Dermis blood vessel endothelial cell (primary cell): ENCODE data around the gene ATP13A1. TPM values are rescaled to one million over a fixed set of nuclear protein-coding genes. Genes with fewer than 3 reads are reported as not detected.
A peak's percentile ranks its signal among the peaks of the same experiment; 100 is the strongest.
"Not testable (repeated sequence)": the region's sequence is repeated elsewhere in the genome, so short reads cannot be mapped to it uniquely, and the experiment has no call there.

Experiments used
- DNase-seq: peaks from one replicate; pipeline ENCODE4 v3.0.0; 2010
- total RNA-seq: library from RNA; depleted of rRNA; stranded (reverse); fragments of >200 nt; gene quantifications from 2 replicates; pipeline ENCODE4 v1.2.3, GENCODE V29; 2014

Gene ATP13A1
- 36.8 and 188 TPM in 2 replicates for total RNA-seq

- peak; percentile 97 for DNase-seq
Measured at GRCh38 chr19:19663256-19664120, at the start of gene ATP13A1. TSS of gene ATP13A1 (minus strand) at chr19:19663676. CDS start at chr19:19663666, 10 bp downstream.

GRCh38 chr19:19711934-19712828 lies 48.7 kb upstream of the ATP13A1 start:
- DNase-seq, result peak; percentile 1

- DNase-seq, result no peak
Measured at GRCh38 chr19:19711306-19711933, 47.9 kb upstream of the ATP13A1 start.

GRCh38 chr19:19710506-19710905 lies 47.0 kb upstream of the ATP13A1 start:
- DNase-seq, result no peak

- DNase-seq, result no peak
Measured at GRCh38 chr19:19704836-19705235, 41.4 kb upstream of the ATP13A1 start.

GRCh38 chr19:19700493-19700892 lies 37.0 kb upstream of the ATP13A1 start:
- DNase-seq, result not testable (repeated sequence)

- no peak for DNase-seq
Measured at GRCh38 chr19:19697589-19697988, 34.1 kb upstream of the ATP13A1 start.

GRCh38 chr19:19696386-19696785 lies 32.9 kb upstream of the ATP13A1 start:
- no peak for DNase-seq

- no peak for DNase-seq
Measured at GRCh38 chr19:19691683-19692082, 28.2 kb upstream of the ATP13A1 start.

GRCh38 chr19:19689023-19689422 lies 25.5 kb upstream of the ATP13A1 start:
- not testable (repeated sequence) for DNase-seq

- no peak for DNase-seq
Measured at GRCh38 chr19:19687090-19687489, 23.6 kb upstream of the ATP13A1 start.

GRCh38 chr19:19686580-19686979 lies 23.1 kb upstream of the ATP13A1 start:
- DNase-seq, result no peak

- DNase-seq, result not testable (repeated sequence)
Measured at GRCh38 chr19:19686119-19686518, 22.6 kb upstream of the ATP13A1 start.

- no peak for DNase-seq
Measured at GRCh38 chr19:19679176-19680073, 15.9 kb upstream of the ATP13A1 start.

GRCh38 chr19:19677579-19677978 lies 14.1 kb upstream of the ATP13A1 start:
- DNase-seq, result no peak

GRCh38 chr19:19674315-19674714 lies 10.8 kb upstream of the ATP13A1 start:
- no peak for DNase-seq

- DNase-seq, result no peak
Measured at GRCh38 chr19:19672816-19673215, 9.3 kb upstream of the ATP13A1 start.

GRCh38 chr19:19670070-19670551 lies 6.6 kb upstream of the ATP13A1 start:
- DNase-seq, result no peak

- DNase-seq, result peak; percentile 95
Measured at GRCh38 chr19:19668230-19669012, 4.9 kb upstream of the ATP13A1 start, which contains the start of gene ZNF101. TSS of gene ZNF101 (plus strand) at chr19:19668839. CDS start at chr19:19668964, 125 bp downstream.

GRCh38 chr19:19665420-19665948 lies 2.0 kb upstream of the ATP13A1 start:
- DNase-seq, result not testable (repeated sequence)
